ENCODE results near the gene GHR.

DNA sequence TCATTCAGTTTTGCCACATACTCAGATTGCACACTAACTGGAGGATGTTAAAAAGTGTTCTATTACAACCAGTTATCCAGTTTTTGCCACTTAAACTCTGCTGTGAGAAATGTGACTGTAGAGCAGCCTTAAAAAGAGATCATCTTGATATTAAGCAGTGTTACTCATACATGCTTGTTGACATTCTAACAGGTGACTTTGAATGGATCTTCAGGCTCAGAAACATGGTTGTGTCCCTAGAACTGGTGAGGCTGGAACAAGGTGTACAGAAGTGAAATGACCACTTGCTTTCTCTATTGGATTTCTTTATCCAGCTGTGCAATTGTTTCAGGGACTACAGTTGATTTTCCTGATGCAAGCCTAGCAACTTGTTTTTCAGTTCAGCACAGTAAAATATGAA lies 167.3 kb downstream of the GHR start:
- TF ChIP-seq, protein P1, sequence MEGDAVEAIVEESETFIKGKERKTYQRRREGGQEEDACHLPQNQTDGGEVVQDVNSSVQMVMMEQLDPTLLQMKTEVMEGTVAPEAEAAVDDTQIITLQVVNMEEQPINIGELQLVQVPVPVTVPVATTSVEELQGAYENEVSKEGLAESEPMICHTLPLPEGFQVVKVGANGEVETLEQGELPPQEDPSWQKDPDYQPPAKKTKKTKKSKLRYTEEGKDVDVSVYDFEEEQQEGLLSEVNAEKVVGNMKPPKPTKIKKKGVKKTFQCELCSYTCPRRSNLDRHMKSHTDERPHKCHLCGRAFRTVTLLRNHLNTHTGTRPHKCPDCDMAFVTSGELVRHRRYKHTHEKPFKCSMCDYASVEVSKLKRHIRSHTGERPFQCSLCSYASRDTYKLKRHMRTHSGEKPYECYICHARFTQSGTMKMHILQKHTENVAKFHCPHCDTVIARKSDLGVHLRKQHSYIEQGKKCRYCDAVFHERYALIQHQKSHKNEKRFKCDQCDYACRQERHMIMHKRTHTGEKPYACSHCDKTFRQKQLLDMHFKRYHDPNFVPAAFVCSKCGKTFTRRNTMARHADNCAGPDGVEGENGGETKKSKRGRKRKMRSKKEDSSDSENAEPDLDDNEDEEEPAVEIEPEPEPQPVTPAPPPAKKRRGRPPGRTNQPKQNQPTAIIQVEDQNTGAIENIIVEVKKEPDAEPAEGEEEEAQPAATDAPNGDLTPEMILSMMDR (conservative IDR thresholded peaks at IDR 0.05; ENCODE audit: low read length) = no peak
- no peak for TF ChIP-seq EZH2phosphoT487 (IDR thresholded peaks at IDR 0.05; ENCODE audit: borderline replicate concordance)

Data from Loucy (cell line).